ENCODE measurements around the gene ELMO3. TPM values are rescaled to one million over a fixed set of nuclear protein-coding genes. Genes with fewer than 3 reads are reported as not detected.

The ELMO3 gene
- total RNA-seq, 1 donor from 2014 or later: 1.7 TPM

- peaks cover 2% of the 10 kb centered on the region for H3K36me3 Mint-ChIP-seq (ENCODE audit: unreplicated experiment)
- H3K27ac Mint-ChIP-seq (ENCODE audit: unreplicated experiment): no peak overlapping the region
- TF ChIP-seq CTCF (IDR thresholded peaks at IDR 0.05): no peak
- H3K4me1 Mint-ChIP-seq (ENCODE audit: unreplicated experiment): peaks cover 25% of the 10 kb centered on the region
- H3K9me3 Mint-ChIP-seq (ENCODE audit: unreplicated experiment): no peaks in the 10 kb centered on the region
- H3K4me3 Mint-ChIP-seq (ENCODE audit: unreplicated experiment): no peak overlapping the region
- H3K27me3 Mint-ChIP-seq (ENCODE audit: unreplicated experiment): peaks cover 22% of the 10 kb centered on the region
- DNase-seq (ENCODE audit: extremely low spot score, unreplicated experiment): no peak
Observed at GRCh38 chr16:67157106-67157748, 41.7 kb upstream of the ELMO3 start.

GRCh38 chr16:67157892-67158635 lies 40.9 kb upstream of the ELMO3 start:
- peaks cover 26% of the 10 kb centered on the region for H3K27me3 Mint-ChIP-seq (ENCODE audit: unreplicated experiment)
- H3K9me3 Mint-ChIP-seq (ENCODE audit: unreplicated experiment): no peaks in the 10 kb centered on the region
- peaks cover 2% of the 10 kb centered on the region for H3K36me3 Mint-ChIP-seq (ENCODE audit: unreplicated experiment)
- no peak overlapping the region for H3K27ac Mint-ChIP-seq (ENCODE audit: unreplicated experiment)
- no peak for DNase-seq (ENCODE audit: extremely low spot score, unreplicated experiment)
- no peak for TF ChIP-seq CTCF (IDR thresholded peaks at IDR 0.05)
- peak overlapping the region; percentile 85 for H3K4me3 Mint-ChIP-seq (ENCODE audit: unreplicated experiment)
- peaks cover 30% of the 10 kb centered on the region for H3K4me1 Mint-ChIP-seq (ENCODE audit: unreplicated experiment)

GRCh38 chr16:67158637-67159600 lies 40.0 kb upstream of the ELMO3 start:
- Mint-ChIP-seq H3K9me3 (ENCODE audit: unreplicated experiment) (no peaks in the 10 kb centered on the region), H3K36me3 (ENCODE audit: unreplicated experiment) (peaks cover 2% of the 10 kb centered on the region), H3K4me3 (ENCODE audit: unreplicated experiment) (peak overlapping the region; percentile 85), H3K4me1 (ENCODE audit: unreplicated experiment) (peaks cover 32% of the 10 kb centered on the region), H3K27ac (ENCODE audit: unreplicated experiment) (no peak overlapping the region), H3K27me3 (ENCODE audit: unreplicated experiment) (peaks cover 27% of the 10 kb centered on the region)
- no peak for DNase-seq (ENCODE audit: extremely low spot score, unreplicated experiment)
- TF ChIP-seq CTCF (IDR thresholded peaks at IDR 0.05): no peak

- Mint-ChIP-seq H3K27ac (ENCODE audit: unreplicated experiment) (no peak overlapping the region), H3K9me3 (ENCODE audit: unreplicated experiment) (no peaks in the 10 kb centered on the region), H3K27me3 (ENCODE audit: unreplicated experiment) (peaks cover 29% of the 10 kb centered on the region), H3K4me1 (ENCODE audit: unreplicated experiment) (peaks cover 39% of the 10 kb centered on the region), H3K36me3 (ENCODE audit: unreplicated experiment) (peaks cover 2% of the 10 kb centered on the region), H3K4me3 (ENCODE audit: unreplicated experiment) (peak overlapping the region; percentile 54)
- no peak for TF ChIP-seq CTCF (IDR thresholded peaks at IDR 0.05)
- no peak for DNase-seq (ENCODE audit: extremely low spot score, unreplicated experiment)
Observed at GRCh38 chr16:67161595-67162058, 37.3 kb upstream of the ELMO3 start.

Data from osteocyte (in vitro differentiated cells).